ENCODE data around the gene PRKCD.
"Not testable (repeated sequence)": the region's sequence is repeated elsewhere in the genome, so short reads cannot be mapped to it uniquely, and the experiment has no call there.

PRKCD gene

DNA sequence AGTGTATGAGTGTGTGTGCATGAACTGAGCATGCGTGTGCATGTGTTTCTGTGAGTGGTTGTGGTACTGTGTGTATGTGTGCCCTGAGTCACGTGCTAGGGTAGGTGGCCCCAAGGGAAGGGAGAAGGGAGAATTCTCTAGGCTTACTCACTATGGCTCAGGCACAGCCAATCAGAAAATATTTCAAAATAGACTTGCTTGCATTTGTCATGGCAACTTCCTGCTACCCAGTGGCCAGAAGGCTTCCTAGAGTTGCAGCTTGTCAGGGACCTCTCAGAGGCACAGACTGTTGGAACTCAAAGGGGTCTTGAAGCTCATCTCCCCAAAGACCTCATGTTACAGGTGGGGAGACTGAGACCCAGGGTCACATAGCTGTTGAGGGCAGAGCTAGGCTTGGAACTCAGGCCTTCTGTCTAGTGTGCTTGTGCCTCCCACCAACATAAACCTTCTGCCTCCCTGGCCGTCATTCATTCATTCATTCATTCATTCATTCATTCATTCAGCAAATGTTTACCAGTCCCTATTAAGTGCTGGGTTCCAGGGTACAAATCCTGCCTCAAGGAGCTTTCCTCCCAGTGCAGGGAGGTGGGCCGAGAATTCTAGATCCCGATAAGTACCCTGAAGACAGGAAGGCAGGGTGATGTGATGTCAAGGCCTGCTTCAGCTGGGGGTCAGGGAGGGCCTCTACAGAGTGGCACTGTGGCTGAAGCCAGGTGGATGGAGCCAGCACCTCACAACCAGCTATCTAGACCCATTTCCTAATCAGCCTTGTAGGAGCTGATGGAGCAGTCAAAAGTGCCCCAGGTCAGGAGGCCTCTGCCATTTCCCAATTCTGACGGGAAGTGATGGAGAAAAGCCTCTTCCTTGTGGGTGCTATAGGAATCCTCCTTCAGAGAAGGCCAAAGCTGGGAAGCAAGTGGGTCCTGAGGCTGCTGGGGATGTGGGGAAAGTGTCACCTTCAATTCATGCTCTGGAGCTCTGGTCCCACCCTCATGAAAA is 19.9 kb upstream of the PRKCD start:
- DNase-seq = no peak

DNA sequence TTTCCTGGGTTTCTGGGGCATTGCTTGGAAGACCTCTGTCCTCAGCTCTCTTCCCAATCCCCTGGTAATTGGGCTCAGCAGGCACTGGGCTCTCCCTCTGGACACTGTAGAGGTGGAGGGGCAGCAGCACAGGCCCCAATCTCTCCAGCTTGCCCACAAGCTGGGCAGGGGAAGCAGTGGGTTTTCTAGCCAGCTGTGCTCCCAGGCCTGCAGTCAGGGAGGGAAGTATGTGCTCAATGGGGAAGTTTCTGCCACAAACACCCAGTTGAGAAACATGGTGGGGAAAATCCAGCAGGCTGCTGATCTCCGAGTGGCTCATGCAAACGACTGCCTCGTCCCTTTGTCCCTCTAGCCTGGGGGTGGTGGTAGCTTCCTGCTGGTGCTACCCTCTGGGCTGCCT is 18.0 kb upstream of the PRKCD start:
- DNase-seq = no peak

DNA sequence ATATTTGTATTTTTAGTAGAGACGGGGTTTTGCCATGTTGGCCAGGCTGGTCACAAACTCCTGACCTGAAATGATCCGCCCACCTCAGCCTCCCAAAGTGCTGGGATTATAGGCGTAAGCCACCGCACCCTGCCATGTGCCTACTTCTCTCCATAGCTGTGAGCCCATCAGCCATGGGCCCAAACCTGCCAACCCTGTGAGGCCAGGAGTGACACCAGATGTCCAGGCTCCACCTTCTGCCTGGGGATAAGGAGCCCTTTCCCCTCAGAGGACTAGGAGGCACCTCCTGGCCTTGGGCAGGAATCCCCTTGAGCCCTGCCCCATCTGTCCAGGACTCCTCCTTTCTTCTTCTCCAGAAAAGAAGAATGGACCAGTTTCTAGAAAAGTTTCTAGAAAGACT is 16.6 kb upstream of the PRKCD start:
- no peak for DNase-seq

DNA sequence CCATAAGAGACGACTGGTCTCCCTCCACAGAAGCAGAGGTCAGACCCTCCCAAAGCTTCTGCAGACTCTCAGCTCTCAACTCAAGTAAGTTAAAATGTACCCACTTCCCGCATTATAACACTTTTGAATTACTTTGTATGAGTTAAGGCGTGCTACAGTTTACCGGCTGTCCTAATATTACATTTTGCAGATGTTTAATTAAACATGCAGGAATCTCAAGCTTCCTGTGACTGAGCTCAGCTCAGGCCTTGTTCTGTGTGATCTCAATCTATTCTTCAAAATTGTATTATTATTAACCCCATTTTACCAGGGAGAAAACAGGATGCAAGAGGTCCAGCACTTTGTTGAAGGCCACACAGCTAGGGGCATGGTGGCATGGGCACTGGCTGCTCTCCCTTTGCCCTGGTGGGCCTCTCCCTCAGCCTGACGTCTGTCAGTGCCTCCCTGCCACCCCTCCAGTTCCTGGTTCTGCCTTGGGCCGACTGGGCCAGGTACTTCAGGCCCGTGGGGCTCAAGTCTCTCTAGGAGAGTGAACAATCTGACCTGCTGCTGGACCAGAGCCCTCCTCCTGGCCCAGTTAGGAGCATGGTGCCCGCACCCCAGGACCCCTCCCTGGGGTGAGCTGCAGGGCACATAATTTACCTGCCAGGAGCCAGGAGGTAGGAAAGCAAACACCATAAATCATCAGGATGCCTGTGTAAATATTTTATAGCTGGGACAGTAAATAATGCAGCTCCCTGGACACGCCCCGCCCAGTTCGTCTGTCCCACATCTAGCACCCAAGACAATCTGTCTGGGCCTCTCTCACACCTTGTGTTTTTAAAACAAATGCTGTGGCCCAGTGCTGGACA is 15.9 kb upstream of the PRKCD start:
- no peak for DNase-seq

DNA sequence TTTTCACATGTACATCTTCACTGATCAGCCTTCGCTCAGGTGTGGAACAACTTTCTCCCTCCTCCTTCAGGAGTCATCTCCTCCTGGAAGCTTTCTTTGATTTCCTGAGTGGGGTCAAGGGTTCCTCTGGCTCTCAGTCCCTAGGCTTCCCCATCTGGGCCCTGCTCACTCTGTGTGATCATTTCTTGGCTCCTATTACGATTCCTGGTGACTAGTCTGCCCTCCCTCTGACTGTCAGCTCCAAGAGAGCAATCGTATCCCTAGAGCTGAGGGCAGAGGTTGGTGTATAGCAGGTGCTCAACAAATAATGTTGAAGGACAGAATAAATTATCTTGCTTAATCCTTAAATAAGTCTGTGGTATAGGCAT is 15.3 kb upstream of the PRKCD start:
- no peak for DNase-seq

DNA sequence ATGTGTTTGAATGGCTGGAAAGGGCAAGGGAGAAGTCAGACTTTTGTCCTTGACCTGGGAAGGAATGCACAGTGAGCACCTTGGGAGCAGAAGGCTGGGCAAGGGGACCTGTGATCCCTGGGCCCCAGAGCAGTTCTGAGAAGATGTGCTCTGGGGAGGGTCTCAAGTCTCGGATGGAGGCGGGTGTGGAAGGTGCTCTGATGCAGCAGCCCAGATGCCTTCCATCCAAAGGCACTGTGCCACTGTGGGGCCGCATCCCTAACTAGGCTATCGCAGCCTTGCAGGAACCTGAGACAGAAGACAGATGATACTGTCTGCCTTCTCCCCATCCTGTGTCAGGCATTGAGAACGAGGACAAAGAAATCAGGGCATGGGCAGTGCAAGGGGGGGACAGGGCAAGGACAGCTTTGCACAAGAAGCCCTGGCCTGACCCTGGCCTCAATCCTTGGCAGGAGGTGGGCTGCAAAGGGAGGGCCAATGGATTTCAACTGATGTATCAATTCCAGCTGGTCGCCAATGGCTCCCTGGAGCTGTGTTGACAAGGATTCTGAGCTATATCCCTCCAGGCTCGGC is 14.6 kb upstream of the PRKCD start:
- no peak for DNase-seq

DNA sequence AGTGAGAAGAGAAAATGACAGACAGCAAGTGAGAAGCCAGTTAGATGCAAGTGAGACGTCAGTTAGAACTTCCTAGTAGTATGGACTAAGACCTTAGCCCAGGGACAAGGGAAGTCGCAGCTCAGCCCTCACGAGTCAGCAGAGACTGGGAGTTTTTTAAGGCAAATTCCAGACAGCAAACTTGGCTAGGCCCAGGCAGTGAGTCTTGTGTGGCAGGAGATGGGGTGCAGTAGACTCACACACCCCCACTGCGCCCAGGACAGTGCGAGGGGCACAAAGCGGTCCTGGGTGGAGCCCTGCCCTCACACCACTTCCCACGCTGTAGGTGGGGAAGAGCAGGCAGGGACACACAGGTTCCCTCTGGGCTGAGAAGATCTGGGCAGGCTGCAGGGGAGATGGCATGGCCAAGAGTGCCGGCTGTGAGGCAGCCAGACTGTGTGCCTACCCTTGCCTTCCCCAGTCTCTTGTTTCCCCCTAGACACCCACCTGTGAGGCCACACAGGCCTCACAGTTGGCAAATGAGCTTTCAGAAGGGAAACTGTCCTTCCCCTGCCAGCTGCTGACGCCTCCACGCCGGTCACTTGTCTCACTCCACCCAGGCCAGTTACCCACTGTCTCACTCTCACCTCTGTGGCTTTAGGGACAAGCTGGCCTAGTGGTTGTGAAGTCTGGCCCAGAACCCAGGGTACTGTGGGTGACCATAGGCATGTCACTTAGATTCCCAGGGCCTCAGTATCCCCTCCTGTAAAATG is 13.7 kb upstream of the PRKCD start:
- no peak for DNase-seq

DNA sequence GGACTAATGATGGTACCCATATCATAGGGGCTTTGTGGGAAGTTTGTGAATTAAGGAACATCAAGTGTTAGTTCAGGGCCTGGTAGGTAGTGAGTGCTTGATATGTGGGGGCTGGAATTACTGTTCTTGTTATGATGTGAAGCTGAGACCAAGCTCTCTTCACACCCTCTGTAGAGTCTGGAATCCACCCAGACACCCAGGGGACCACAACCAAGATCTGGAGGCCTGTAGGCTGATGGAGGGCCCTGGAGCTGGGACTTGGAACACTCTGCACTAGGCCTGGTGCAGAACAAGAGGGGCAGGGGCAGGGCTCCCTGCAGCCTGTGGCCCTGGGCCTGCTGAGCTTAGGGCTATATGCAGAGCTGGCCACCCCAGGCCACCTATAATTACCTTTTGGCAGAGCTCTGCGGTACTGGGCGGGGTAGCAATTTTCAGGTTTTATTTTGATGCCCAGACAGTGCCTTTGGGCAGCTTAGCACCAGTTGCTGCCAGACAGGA is 13.1 kb upstream of the PRKCD start:
- DNase-seq = no peak

DNA sequence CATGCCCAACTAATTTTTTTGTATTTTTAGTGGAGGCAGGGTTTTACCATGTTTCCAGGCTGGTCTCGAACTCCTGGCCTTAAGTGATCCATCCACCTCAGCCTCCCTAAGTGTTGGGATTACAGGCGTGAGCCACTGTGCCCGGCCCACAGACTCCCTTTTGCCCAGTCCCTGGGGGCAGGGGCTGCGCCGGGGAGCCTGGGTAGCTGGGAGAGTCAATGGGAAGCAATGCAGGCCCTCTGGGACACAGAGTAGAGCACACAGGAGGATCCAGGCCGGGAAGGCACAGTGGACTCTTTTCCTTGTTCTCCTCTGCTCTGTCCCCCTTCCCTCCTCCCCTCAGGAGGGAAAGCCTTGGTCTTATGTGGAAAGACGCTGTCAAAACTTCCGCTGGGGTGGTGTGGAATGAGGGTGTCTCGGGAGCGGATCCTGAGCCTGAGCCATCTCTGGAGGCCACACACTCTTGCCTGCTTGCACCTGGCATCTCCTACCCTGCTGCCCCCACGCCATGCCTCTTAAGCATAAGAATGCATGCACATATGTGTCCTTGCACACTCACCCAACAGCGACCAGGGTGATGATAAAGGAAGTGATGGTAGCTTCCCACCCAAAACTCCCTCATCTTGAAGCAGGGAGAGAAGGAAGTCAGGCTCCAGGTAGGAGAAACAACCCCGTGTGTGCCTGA is 11.9 kb upstream of the PRKCD start:
- DNase-seq = no peak

DNA sequence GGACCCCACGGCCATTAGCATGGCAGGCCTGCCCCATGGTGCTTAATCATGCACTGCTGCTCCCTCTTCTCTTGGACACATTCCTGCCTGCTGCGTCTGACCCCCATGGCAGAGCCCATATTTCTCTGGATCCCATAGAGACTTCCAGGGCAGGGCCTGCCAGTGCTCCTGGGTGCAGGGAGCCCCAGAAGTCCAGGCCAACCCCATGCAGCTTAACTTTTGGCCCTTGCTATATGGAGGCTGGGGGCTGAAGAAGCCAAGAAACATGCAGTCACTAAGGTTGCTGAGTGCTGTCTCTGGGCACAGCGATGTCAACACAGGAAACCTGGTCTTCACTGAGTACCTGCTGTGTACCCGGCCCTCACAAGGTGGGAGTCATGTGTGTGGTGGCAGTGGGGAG is 11.3 kb upstream of the PRKCD start:
- DNase-seq = no peak

DNA sequence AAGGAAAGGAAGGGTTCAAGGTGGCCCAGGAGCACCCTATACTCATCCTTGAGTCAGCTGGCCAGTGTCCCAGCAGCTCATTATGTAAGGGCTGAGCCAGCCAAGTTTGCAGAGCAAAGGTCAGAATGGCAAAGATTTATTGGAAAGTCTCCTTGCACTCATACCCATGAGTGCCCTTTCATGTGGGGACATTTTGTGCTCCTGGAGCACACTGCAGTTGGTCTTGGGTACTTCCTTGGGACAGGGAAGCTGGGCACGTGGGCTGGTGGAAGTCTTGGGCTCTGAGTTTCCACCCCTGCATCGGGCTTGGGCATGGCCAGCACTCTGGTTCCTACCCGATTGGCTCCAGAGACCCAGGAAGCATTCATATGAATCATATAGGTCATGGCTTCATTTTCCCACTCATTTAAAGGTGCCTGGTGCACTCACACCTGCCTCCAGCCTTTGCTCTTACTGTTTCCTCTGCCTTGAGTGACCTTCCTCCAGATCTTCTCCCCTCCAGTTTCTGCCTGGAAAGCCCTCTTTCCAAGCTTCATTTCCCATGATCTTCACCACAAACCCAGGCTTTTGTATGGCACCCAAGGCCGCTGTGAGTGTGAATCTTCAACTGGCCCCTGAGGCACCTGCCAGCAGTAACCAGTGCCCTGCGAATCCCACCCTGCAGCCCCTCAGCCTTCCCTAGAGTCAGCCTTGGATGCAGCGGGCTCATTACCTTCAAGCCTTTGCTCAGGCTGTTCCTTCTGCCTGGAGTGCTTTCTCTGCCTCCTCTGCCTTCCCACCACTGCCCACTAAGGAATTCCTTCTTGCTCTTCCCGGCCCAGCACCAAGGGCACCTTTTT is 10.5 kb upstream of the PRKCD start:
- DNase-seq = no peak

DNA sequence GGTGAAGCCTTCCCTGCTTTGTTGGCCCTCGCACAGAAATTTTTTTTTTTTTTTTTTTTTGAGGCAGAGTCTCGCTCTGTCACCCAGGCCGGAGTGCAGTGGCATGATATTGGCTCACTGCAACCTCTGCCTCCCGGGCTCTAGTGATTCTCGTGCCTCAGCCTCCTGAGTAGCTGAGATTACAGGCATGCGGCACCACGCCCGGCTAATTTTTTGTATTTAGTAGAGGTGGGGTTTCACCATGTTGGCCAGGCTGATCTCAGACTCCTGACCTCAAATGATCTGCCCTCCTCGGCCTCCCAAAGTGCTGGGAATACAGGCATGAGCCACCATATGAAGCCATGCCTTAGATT is 9.9 kb upstream of the PRKCD start:
- not testable (repeated sequence) for DNase-seq

DNA sequence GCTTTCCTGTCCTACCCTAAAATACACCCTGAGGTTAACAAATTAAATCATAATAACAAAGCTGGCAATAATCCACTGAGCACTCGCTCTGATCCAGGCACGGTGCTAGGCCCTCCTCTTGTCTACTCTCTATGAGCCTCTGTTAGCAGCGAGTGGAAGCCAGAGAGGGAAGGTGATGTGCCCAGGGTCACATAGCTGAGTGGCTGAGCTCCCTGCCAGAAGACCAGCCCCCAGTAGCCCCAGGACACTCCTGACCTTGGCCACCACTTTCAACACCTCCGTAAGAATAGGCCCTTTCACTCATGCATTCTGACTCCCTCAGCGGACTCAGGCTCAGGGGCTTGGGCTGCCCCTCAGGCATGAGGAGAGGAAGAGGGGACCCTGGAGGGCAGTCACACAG is 9.5 kb upstream of the PRKCD start:
- no peak for DNase-seq

DNA sequence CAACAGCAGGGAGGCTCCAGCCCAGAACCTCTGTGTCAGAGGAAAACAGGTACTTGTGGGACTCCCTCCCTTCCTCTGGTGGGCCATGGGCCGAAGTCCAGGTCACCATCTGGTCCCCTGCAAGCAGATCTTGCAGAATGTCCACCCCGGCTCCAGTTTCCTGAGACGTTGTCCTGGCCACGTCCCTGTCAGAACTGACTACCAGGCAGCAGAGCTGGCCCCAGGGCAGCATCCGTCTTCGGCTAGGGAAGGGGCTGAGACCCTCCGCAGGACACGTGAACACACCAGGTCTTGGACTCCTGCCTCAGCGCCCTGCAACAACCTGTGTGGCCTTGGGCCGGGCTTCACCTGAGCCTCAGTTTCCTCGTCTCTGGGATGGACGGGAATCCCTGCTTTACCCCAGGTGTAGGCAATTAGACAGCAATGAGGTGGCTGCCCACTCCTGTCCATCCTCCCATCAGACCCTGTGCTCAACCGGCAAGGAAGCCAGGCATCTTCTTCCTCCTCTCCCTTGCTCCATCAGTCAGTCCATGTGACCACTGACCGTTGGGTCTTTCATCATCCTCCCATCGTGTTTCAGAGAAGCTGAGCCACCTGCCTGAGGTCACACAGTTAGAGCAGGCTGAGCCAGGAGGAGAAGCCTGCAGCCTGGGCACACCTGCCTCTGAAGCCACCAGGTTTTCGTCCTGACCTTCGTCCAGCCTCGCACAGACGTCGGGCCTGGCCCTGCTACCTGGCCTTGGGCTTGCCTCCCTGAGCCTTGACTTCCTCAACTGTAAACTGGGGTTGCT is 8.9 kb upstream of the PRKCD start:
- DNase-seq = no peak

DNA sequence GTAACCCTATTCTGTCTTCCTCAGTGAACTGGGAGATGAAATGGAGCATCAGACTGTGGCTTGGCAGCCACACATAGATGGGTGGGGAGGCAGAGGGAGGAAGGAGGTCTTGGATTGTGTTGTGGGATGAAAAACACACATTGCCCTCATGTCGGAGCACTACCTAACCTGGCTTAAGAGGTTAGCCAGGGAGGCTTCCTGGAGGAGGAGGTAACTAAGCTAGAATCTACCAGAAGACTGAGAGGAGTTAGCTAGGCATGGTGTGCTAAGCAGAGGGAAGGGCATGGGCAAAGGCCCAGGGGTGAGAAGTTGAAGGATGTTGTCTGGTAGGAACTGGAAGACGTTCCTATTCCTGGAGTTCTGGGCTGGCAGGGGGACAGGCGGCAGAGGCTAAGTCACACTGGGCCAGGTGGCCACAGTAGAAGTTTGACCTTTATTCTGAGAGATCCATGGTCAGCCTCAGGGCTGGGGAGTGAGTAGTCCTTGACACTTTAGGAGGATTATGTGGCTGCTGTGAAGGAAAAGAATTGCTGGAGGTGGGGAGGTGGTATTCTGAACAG is 7.7 kb upstream of the PRKCD start:
- DNase-seq = no peak

DNA sequence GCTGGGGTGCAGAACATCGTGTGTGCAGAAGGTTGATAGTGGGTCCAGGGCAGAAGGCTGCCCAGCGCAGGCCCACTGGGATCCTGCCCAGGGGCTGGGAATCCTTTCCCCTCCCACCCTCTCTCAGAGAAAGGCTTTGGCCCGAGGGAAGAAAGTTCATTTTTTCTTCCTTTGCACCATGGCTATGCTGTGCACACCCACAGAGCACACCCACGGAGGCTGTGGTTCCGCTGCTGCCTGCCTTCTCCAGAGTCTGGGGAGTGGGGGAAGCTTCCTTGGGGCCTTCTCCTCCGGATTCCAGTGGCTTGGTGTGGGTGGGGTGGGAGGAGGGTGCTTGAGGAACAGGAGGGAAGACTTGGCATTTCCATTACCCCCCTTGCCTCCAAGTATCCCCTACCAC is 7.0 kb upstream of the PRKCD start:
- no peak for DNase-seq

DNA sequence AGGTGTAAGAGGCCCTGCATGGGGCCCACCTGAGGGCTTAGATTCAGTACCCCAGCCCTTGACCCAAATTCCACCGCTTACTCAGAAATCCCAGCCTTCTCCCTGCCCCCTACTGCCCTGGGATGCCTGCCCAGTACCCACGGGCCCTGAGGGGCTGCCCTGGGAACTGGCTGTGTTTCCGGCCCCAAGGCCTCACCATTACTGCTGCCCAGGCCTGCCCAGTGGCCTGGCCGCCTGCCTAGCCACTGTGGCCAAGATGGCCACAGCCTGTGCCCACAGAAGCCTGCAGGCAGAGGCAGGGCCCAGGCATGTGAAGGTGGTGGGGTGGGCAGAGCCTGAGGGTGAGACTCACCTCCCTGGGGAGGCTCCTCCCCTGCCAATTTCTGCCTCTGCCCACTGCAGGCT is 6.1 kb upstream of the PRKCD start:
- no peak for DNase-seq

DNA sequence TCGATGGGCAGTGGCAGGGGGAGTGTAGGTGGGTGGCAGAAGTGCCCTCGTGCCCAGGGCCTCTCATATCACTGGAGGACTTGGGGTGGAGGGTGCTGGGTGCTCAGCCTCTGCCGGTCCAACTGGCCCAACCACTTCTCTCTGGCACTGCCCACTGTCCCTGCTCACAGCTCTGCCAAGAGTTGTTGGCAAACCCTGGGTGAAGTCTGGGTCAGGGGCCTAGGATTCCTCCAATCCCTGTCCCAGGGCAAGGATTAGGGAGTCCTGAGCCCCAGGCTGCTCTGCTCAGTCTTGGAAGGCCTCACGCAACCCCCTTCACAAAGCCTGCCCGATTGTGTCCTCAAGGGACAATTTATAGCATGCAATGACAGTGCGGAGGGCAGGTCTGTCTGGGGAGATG is 5.2 kb upstream of the PRKCD start:
- no peak for DNase-seq

DNA sequence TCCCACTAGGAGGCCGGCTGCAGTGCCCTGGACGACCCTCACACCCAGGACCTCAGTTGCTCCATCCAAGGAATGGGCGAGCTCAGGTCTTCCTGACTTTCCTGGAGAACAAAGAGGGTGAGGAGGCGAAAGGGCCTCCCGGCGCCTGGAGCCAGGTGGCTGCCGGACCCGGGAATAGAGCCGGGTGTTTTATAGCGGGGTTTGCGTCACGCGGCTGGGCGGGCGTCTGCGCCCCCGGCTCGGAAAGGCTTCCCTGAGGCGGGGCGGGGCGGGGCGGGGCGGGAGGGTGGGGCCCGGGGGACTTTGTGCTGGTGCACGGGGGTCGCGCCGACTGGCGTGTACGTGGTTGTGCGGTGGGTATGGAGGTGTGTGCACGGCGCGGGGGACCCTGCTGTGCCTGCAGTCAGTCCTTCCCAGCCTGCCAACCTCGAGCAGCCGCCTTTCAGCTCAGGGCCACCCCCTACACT is 4.6 kb upstream of the PRKCD start:
- DNase-seq = no peak

Measured in activated CD4-positive, alpha-beta T cell treated with anti-CD3 and anti-CD28 coated beads for 1 hour (primary cell).